HL-60/S4 (cell line): Measurements from ENCODE around the gene ANO8.
"Not testable (repeated sequence)": the region's sequence is repeated elsewhere in the genome, so short reads cannot be mapped to it uniquely, and the experiment has no call there.

Source experiments
- in situ Hi-C: fragments of 300-500 bp; cut with MboI; formaldehyde crosslinking; loops from 2 replicates; pipeline ENCODE4 v1.14.3; 2022; ENCODE audit warnings: low sequenced_read_pairs

Gene ANO8

DNA sequence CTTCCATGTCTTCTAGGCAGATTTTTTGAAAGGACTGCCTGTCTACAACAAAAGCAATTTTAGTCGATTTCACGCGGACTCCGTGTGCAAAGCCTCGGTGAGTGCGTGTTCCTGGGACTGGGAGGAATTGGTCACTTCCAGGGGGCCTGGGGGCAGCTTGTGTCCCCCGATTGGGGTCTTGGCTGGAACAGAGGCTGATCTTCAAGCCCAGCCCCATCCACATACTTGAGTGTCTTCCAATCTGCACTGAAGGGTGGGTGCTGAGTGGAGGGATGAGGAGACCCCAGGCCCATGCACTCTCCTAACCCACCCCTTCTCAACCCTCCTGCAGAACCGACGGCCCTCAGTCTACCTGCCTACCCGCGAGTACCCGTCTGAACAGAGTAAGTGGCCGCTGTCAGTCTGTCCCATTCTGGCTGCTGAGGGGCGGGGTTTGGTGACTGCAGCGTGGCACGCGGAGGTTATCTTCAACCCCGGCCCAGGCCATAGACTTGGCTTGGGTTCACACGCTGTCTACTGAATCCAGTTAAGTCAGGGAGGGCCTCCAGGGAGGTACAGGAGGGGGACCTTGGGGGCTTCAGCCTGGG, 20.6 kb downstream of the ANO8 start:
- in situ Hi-C loops: no loop called here

DNA sequence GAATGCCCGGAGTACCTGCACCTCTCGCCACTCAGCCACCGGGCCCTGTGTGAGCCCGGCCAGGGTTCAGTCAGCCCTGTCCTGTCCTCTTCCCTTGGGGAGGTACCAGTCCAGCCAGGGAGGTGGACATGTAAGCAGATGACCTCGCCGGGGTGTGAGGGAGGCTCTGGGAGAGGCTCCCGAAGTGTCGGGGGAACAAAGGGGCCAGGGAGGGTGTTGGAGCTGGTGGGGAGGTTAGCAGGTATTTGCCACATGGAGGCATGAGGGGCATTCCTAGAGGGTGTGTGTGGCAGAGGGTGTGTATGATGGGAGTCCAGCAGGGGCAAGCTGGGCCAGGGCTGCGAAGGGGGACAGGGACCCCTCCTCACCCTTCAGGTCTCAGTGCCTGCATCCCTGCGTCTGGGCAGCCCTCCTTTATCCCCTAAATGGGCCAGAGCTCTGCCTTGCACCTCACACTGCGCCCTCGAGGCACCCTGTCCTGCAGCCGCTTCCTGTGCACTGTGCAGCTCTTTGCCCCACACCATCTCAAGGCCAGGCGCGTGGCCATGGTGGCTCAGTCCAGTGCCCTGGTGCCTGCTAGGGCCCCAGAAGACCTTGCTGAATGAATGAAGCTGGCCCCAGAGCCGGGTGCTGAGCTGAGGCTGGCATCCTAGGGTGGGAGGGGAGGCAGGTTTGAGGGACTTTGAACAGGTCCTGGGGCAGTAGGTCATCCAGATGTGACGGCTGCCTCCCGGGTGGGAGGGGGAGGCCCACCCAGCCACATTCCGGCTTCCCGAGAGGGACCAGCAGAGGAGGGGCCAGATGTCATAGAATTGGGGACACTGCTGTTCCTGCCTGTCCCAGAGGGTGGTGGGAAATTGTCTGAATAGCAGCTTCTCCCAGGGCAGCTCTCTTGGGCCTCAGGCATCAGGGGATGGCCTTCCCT, 22.2 kb downstream of the ANO8 start:
- in situ Hi-C loops: no loop called here

DNA sequence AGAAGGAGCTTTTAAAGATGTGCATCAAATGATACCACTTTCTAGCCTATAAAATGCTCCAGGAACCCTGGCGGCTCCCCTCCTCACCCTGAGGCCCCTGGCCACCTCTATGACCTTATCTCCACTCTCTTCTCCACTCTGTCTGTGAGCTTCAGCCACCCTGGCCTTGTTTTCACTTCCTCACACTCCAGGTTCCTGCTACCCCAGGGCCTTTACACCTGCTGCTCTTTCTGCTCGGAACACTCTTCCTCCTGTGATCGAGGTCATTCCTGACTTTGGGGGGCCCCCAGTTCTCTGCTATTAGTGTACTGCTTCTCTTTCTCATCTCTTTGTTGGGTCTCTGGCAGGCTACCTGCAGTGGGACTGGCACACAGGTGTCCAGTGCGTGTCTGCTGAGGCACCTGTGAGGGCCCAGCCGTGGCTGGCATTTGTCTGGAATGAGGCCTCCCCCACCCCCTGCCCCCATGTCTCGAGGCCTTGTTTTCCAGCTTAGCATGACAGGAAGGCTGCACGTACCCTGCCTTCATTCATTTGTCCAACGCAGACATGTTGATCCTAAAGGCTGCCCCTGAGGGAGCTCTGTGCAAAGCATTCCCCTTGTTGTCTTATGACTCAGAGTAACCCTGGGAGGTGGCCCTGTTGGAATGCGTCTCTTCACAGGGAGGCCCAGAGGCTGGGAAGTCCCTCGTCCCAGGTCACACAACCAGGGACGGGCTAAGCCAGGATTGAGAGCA, 23.0 kb downstream of the ANO8 start:
- in situ Hi-C loops: no loop called here

DNA sequence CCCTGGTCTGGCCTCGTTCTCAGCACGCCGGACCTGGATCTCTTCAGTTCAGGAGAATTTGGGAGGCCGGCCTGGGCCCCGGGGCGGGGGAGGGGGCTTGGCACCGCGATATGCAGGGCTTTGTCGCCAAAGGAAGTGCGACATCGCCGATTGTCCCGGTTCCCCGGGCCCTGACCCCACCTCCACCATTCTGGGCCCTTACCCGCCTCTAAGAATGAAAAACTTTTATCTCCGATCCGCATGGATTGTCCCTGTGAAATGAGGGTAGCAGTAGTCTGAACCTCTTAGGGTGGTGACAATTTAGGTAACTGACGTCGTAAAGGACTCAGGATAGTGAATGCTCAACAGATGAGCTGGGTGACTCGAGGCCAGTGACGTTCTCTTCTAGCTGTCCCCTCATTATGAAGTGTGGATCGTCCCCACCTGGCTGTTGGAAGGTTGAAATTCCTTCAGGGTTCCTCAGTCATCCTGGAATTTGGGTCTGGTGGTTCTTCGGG, 24.6 kb downstream of the ANO8 start:
- in situ Hi-C loops: no loop called here

DNA sequence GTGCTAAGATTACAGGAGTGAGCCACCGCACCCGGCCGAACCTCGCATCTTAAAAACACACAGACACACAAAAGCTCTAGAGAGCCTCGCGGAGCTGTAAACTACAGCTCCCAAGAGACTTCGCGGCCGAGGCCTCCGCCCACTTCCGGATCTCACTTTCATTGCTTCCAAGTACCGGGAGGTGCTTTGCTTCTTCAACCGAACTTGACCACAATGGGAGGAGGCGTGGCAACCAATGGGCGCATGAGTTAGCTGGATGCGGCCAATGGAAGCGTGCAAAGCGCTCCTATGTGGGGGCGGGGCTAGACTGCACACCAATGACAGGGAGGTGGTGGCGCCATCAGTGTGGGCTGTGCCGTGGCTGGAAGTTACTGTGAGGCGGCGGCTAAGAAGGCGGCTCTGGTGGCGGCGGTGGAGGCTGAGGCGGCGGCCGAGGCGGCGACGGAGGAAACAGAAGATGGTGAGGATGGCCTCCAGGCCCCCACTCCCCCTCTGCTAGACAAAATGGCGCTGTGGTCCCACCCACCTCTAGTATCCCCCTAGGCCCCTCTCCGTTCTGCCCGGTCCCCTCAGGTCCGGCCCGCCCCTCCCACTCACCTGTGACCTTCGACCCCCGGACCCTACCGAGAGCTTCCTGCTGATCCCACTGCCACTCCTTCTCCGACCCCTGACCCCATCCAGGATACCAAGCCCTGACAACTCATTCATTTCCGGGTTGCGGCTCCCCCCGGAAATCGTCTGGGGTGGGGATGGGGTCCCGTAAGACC, 25.3 kb downstream of the ANO8 start, which contains the start of gene DDA1:
Gene DDA1 (plus strand): TSS at position 366 of the 767 bp plus-strand sequence. CDS start 92 bp downstream, at position 458.
- in situ Hi-C loops: no loop called here

DNA sequence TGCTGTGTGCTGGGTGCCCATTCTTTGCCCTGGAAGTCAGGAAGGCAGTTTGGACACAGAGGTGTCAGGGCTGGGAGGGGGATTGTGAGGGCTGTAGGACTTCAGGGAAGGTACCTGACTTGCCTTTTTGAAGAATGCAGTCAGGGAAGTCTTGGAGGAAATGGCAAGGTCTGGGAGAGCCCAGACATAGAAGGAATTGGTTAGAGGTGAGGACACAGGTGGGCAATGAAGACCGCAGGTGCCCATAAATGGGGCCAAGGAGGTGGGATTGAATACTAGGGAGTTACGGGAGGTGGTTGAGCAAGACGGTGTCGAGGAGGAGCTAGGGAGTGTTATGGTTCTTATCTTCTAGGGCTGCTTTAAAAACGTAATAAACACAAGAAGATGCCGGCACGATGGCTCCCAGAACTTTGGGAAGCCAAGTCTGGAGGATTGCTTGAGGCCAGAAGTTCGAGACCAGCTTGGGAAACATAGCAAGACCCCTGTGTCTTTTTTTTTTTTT, 26.7 kb downstream of the ANO8 start:
- in situ Hi-C loops: no loop called here

DNA sequence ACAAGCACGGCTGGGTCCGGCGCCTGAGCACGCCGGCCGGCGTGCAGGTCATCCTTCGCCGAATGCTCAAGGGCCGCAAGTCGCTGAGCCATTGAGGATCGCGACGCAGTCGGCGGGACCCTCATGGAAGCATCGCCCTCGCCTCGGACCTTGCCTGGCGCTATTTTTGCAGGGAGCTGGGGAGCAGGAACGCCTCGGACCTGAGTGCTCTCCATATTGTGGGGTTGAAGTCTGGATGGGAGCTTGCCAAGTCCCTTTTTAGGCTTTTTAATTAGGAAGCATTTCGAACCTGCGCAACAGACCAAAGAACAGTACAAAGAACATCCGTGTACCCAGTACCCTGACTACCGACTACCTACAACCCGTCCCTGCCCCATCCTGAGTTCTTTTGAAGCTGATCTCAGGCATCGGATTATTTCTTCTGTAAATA, 28.4 kb downstream of the ANO8 start:
- in situ Hi-C loops: no loop called here

DNA sequence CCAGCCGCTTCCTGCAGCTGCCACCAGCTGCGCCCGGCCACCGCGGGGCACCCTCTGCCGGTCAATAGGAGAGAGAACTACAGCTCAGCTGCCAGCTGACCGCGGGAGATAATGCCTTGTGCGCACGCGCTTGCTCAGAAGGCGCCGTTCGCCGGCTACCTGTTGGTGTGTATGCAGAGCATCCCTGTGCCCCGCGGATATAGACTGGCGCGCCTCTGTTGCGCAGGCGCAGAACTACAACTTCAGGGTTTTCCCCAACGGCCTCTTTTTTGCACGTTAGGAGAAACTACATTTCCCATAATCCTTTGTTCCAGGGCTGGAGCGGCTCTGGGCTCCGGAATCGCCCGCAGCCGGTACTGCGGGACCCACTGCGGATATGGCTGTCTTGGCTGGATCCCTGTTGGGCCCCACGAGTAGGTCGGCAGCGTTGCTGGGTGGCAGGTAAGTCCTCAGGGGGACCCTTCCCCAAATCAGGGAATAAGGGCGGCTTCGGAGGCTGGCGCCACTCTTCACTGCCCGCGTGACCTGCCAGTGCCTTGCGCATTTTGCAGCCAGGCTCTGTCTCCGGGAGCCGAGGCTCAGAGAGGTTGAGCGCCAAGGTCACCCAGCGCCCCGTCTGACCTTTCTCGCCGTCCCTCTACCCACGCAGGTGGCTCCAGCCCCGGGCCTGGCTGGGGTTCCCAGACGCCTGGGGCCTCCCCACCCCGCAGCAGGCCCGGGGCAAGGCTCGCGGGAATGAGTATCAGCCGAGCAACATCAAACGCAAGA, 29.0 kb downstream of the ANO8 start, which contains the start of gene MRPL34:
Gene MRPL34 (plus strand): TSS at position 356 of the 768 bp plus-strand sequence. CDS start 21 bp downstream, at position 377.
- in situ Hi-C loops: no loop called here

DNA sequence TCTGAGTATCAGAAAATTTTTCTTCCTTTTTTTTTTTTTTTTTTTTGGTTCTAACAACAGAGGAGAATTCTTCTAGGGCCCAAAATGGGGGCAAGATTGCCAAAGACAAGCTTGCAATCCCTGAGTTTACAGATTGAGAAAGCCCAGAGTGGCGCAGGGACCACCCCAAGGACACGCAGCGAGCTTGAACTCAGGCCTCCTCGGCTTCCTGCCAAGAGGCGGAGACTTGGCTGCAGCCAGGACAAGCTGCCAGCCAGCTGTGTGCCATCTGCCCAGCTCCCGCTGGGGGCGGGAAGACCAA, 29.5 kb downstream of the ANO8 start:
- in situ Hi-C loops: no loop called here

DNA sequence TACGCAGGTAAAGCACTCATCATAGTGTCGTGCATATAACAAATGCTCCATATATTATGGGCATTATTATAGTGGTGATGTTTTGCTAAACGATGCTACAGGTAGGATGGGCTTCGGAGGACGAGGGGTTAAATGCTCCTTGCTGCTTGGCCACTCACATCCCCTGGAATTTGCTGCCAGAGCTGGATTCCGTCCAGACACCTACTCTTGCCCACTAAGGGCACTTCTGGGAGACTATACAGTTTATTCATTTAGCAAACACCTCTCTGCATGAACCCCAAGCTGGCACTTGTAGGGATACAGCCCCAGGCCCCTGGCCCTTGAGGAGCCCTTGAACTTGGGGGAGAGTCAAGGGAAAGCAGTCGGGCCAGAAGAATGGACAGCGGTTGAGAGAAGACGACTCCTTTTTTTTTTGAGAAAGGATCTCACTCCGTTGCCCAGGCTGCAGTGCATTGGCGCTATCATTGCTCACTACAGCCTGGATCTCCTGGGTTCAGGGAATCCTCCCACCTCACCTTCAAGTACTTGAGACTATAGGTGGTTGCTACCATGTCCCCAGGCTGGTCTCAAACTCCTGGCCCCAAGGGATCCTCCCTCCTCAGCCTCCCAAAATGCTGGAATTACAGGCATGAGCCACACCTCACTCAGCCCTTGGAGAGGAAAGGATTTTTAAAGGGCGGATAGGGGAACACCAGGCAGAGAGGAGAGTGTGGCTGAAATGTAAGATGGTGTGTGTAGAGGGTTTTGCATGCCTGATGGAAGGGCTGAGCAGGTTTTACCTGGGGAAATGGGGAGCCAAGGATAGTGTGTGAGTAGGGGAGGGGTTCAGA, 30.1 kb downstream of the ANO8 start:
- in situ Hi-C loops: no loop called here

DNA sequence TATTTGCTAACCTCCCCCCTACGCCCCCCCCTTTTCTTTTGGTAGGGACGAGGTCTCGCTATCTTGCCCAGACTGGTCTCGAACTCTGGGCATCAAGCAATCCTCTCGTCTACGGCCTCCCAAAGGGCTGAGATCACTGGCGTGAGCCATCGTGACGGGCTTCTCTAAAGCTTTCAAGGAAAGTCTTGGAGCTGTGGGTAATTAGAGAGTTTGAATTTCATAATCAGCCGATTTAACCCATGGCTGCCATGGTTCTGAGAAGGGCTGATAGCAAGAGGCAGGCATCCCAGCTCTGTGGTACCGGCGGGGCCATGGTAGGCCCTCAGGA, 30.8 kb downstream of the ANO8 start:
- in situ Hi-C loops: no loop called here

DNA sequence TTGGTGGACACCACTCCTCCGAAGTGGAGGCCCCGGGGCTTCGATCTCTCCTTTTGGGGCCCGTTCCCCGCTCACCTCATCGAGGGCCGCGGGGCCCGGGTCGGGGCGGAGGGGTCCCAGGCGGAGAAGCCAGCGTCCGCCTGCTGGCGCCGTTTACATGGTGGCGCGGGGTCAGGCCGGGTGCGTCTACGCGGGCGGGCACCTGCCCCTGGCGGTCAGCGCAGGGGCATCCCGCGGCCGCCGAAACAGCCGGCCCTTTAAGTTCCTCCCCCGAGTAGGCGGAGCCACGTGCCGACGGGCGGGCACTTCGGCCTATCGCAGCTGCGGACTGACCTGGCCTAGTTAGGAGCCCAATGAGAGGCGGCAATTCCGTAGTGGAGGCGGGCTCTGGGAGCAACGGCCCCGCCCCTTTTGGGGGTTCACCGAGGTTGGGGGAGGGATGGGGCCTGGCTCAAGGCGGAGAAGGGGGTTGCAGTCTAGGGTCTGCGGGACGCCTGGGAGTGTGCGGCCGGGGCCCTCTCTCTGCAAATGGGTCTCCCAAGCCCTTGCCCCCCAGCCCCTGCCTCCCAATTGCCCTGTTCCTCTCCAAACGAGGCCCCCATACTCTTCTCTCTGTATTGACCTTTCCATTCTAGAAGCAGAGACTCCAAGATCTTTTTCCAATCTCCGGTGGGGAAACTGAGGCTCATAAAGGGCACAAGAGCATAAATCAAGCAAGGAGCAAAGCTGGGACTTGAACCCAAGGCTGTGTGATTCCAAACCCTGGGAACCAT, 31.3 kb downstream of the ANO8 start, which contains the start of gene ABHD8:
Gene ABHD8 (minus strand): TSS at position 259 of the 773 bp plus-strand sequence. CDS start 1,809 bp downstream, outside the sequence.
- in situ Hi-C loops: no loop called here

DNA sequence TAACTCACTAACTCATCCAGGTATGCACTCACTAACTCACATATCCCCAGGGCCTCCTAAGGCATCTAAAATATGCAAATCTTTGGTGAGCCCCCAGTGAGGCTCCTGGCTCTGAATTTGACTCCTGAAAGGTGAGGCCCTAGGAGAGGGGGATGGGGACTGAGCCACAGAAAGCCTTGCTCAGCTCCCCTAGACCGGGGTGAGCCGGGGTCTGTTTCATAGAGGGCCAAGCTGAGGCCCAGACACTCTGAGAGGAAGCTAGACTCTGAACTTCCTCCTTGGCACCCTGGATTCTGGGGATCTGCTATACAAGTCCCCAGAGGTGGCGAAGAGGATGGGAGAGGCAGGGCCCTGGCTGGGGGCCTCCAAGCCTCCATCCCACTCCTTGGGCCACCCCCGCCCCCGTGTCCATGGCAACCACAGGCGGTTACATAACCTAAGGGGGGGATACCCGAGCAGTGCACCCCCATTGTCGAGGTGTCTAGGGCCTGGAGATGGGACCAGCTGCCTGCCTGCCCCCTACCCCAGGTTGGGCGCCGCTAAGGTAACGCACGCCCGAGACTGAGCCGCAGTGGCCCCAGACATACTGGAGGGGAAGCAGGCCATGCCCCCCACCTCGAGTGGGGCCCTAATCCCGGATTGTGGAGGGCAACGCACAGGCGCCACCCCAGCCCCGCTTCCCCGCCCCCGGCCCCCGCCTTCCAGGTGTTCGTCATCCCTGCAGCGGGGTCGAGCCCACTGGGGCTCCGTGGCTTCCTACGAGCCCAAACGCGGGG, 32.1 kb downstream of the ANO8 start:
- in situ Hi-C loops: no loop called here

DNA sequence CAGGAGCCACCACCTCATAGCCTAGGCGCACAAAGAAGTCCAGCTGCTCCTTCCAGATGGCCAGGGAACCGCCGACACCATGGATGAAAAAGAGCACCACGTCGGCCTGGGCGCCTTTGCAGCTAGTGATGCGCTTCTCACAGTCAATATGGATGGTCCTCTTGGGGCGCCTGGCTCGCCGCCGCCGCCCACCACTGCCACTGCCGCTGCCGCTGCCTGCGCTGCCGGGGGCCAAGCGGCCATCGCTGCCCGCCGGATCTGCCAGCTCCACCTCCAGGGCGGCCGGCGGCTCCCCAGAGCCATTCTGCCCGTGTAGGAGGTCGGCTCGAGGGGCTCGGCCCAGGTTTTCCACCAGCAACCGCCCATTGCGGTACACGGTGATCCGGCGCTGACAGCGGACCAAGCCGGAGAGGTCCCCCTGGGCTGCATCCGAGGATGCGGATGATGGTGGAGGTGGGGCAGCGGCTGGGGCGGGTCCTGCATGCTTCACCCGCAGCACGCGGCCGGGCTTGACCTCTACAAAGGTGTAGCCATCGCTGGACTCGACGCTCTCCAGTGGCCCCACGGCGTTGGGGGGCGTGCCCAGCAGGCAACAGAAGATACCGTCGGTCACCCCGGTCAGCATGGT, 33.5 kb downstream of the ANO8 start:
- in situ Hi-C loops: no loop called here

DNA sequence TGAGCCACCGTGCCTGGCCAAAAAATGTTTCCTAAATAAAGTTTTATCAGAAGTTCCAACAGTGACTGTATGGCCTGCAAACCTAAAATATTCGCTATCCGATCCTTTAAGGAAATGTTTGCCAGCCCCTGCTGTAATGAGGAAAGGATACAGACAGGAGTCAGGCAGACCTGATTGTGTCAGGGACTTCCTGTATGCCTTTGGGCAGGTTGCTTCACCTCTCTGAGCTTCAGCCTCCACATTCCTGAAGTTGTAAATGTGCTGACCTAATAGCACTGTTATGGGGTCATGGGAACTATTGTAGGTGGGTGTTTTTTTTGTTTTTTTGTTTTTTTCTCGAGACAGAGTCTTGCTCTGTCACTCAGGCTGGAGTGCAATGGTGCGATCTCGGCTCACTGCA, 37.7 kb downstream of the ANO8 start:
- in situ Hi-C loops: no loop called here

DNA sequence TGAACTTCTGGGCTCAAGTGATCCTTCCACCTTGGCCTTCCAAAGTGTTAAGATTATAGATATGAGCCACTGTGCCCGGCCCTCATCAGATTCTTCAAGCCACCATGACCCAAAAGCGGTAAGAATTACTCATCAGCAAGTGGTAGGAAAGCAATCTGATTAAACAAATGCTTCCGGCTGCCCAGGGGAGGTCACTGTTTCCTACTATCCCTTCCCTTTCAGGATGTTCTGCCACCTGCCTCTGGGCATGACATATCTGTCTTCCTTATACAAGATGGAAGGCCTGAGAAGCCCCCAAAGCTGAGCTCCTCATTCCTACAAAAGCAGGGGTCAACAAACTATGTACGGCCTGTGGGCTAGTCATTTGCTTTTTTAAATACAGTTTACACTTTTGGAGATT, 38.4 kb downstream of the ANO8 start:
- in situ Hi-C loops: no loop called here

DNA sequence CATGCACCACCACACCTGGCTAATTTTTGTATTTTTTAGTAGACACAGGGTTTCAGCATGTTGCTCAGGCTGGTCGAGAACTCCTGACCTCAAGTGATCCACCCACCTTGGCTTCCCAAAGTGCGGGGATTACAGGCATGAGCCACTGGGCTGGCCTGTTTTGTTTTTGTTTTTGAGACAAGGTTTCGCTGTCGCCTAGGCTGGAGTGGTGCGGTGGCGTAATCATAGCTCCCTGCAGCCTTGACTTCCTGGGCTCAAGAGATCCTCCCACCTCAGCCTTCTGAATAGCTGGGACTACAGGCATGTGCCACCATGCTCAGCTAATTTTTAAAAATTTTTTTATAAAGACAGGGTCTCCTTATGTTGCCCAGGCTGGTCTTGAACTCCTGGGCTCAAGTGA, 39.1 kb downstream of the ANO8 start:
- in situ Hi-C loops: not testable (repeated sequence)
